IPS-20b (cell line): ENCODE results near the gene RPTOR.
"Not testable (repeated sequence)": the region's sequence is repeated elsewhere in the genome, so short reads cannot be mapped to it uniquely, and the experiment has no call there.

Experiments
- H3K27ac ChIP-seq: one replicate; pipeline ENCODE4 v1.5.1; 2013; ENCODE audit warnings: low read length
- H3K27me3 ChIP-seq: 2 replicates; pipeline ENCODE4 v1.6.1; 2013; ENCODE audit warnings: mild to moderate bottlenecking, low read length, inconsistent platforms; ENCODE audit not compliant: insufficient read depth
- H3K36me3 ChIP-seq: 2 replicates; pipeline ENCODE4 v1.6.1; 2013; ENCODE audit warnings: low read depth, mild to moderate bottlenecking, inconsistent platforms, low read length, moderate library complexity; ENCODE audit not compliant: insufficient read depth
- H3K4me1 ChIP-seq: 2 replicates; pipeline ENCODE4 v1.6.1; 2013; ENCODE audit warnings: mild to moderate bottlenecking, control low read depth, inconsistent platforms, low read length, moderate library complexity; ENCODE audit not compliant: insufficient read depth
- H3K4me3 ChIP-seq: 2 replicates; pipeline ENCODE4 v1.5.1; 2013; ENCODE audit warnings: mild to moderate bottlenecking, low read length, inconsistent platforms
- H3K9ac ChIP-seq: 2 replicates; pipeline ENCODE4 v1.6.1; 2013; ENCODE audit warnings: low read depth, mild to moderate bottlenecking, inconsistent platforms, low read length, moderate library complexity
- H3K9me3 ChIP-seq: 2 replicates; pipeline ENCODE4 v1.6.1; 2013; ENCODE audit warnings: mild to moderate bottlenecking, low read depth, low read length, inconsistent platforms; ENCODE audit not compliant: insufficient read depth

The RPTOR gene

GRCh38 chr17:80503921-80504320 lies 40.7 kb upstream of the RPTOR start:
- Histone ChIP-seq H3K4me1 (no peaks in the 10 kb centered on the region), H3K27ac (no peak overlapping the region), H3K4me3 (no peak overlapping the region), H3K9ac (no peak overlapping the region), H3K36me3 (no peaks in the 10 kb centered on the region), H3K27me3 (peaks cover 19% of the 10 kb centered on the region), H3K9me3 (no peaks in the 10 kb centered on the region)

GRCh38 chr17:80504686-80505413 lies 39.8 kb upstream of the RPTOR start:
- Histone ChIP-seq H3K4me1 (no peaks in the 10 kb centered on the region), H3K9ac (no peak overlapping the region), H3K27ac (no peak overlapping the region)

GRCh38 chr17:80507177-80507576 lies 37.5 kb upstream of the RPTOR start:
- not testable (repeated sequence) for H3K4me1 ChIP-seq, H3K9me3 ChIP-seq
- peaks cover 25% of the 10 kb centered on the region; the same call in 1 of the 2 replicates for H3K27me3 ChIP-seq

More at GRCh38 chr17:80504686-80505413, 39.8 kb upstream of the RPTOR start:
- Histone ChIP-seq H3K4me3 (no peak overlapping the region), H3K27me3 (peaks cover 19% of the 10 kb centered on the region), H3K36me3 (no peaks in the 10 kb centered on the region), H3K9me3 (no peaks in the 10 kb centered on the region)

GRCh38 chr17:80507965-80508364 lies 36.7 kb upstream of the RPTOR start:
- no peak overlapping the region for H3K9ac ChIP-seq
- H3K4me1 ChIP-seq: no peaks in the 10 kb centered on the region
- no peak overlapping the region for H3K4me3 ChIP-seq
- H3K36me3 ChIP-seq: no peaks in the 10 kb centered on the region
- peaks cover 25% of the 10 kb centered on the region; the same call in 1 of the 2 replicates for H3K27me3 ChIP-seq
- H3K9me3 ChIP-seq: no peaks in the 10 kb centered on the region
- H3K27ac ChIP-seq: no peak overlapping the region

More at GRCh38 chr17:80507177-80507576, 37.5 kb upstream of the RPTOR start:
- H3K27ac ChIP-seq, H3K4me3 ChIP-seq, H3K9ac ChIP-seq, H3K36me3 ChIP-seq: not testable (repeated sequence)

- H3K4me3 ChIP-seq: no peak overlapping the region
- no peaks in the 10 kb centered on the region for H3K36me3 ChIP-seq
- peaks cover 21% of the 10 kb centered on the region; the same call in 1 of the 2 replicates for H3K27me3 ChIP-seq
- no peak overlapping the region for H3K27ac ChIP-seq
- H3K4me1 ChIP-seq: no peaks in the 10 kb centered on the region
- H3K9me3 ChIP-seq: no peaks in the 10 kb centered on the region
- H3K9ac ChIP-seq: no peak overlapping the region
These were observed 35.3 kb upstream of the RPTOR start for GRCh38 chr17:80509311-80509710.

- peaks cover 16% of the 10 kb centered on the region; the same call in 1 of the 2 replicates for H3K27me3 ChIP-seq
- no peak overlapping the region for H3K9ac ChIP-seq
- no peaks in the 10 kb centered on the region for H3K4me1 ChIP-seq
These were observed 34.5 kb upstream of the RPTOR start for GRCh38 chr17:80510132-80510531.

GRCh38 chr17:80510772-80511171 lies 33.9 kb upstream of the RPTOR start:
- Histone ChIP-seq H3K9ac (no peak overlapping the region), H3K27me3 (peaks cover 12% of the 10 kb centered on the region; the same call in 1 of the 2 replicates), H3K4me1 (no peaks in the 10 kb centered on the region), H3K9me3 (no peaks in the 10 kb centered on the region), H3K36me3 (no peaks in the 10 kb centered on the region), H3K27ac (no peak overlapping the region), H3K4me3 (no peak overlapping the region)

More at GRCh38 chr17:80510132-80510531, 34.5 kb upstream of the RPTOR start:
- no peaks in the 10 kb centered on the region for H3K9me3 ChIP-seq
- H3K36me3 ChIP-seq: no peaks in the 10 kb centered on the region
- no peak overlapping the region for H3K27ac ChIP-seq
- H3K4me3 ChIP-seq: no peak overlapping the region

GRCh38 chr17:80511222-80512180 lies 33.1 kb upstream of the RPTOR start:
- Histone ChIP-seq H3K27me3 (peaks cover 12% of the 10 kb centered on the region; the same call in 1 of the 2 replicates), H3K9me3 (no peaks in the 10 kb centered on the region)

GRCh38 chr17:80512233-80512632 lies 32.4 kb upstream of the RPTOR start:
- H3K9me3 ChIP-seq: no peaks in the 10 kb centered on the region
- peaks cover 12% of the 10 kb centered on the region; the same call in 1 of the 2 replicates for H3K27me3 ChIP-seq

More at GRCh38 chr17:80511222-80512180, 33.1 kb upstream of the RPTOR start:
- Histone ChIP-seq H3K4me3 (no peak overlapping the region), H3K9ac (no peak overlapping the region), H3K27ac (no peak overlapping the region), H3K4me1 (no peaks in the 10 kb centered on the region), H3K36me3 (no peaks in the 10 kb centered on the region)

GRCh38 chr17:80513201-80513600 lies 31.4 kb upstream of the RPTOR start:
- H3K27ac ChIP-seq: no peak overlapping the region
- H3K4me3 ChIP-seq: no peak overlapping the region
- no peaks in the 10 kb centered on the region for H3K36me3 ChIP-seq
- H3K9me3 ChIP-seq: no peaks in the 10 kb centered on the region
- no peak overlapping the region for H3K9ac ChIP-seq
- no peaks in the 10 kb centered on the region for H3K4me1 ChIP-seq
- H3K27me3 ChIP-seq: peaks cover 12% of the 10 kb centered on the region; the same call in 1 of the 2 replicates

More at GRCh38 chr17:80512233-80512632, 32.4 kb upstream of the RPTOR start:
- no peaks in the 10 kb centered on the region for H3K4me1 ChIP-seq
- H3K9ac ChIP-seq: no peak overlapping the region
- H3K27ac ChIP-seq: no peak overlapping the region
- H3K36me3 ChIP-seq: no peaks in the 10 kb centered on the region
- H3K4me3 ChIP-seq: no peak overlapping the region

- no peak overlapping the region for H3K4me3 ChIP-seq
- no peaks in the 10 kb centered on the region for H3K4me1 ChIP-seq
- H3K9ac ChIP-seq: no peak overlapping the region
- H3K27me3 ChIP-seq: peaks cover 12% of the 10 kb centered on the region; the same call in 1 of the 2 replicates
- H3K27ac ChIP-seq: no peak overlapping the region
- no peaks in the 10 kb centered on the region for H3K36me3 ChIP-seq
- no peaks in the 10 kb centered on the region for H3K9me3 ChIP-seq
These were observed 30.7 kb upstream of the RPTOR start for GRCh38 chr17:80513892-80514291.
